Measurements from ENCODE around the gene ISCA1.

ISCA1 gene

DNA sequence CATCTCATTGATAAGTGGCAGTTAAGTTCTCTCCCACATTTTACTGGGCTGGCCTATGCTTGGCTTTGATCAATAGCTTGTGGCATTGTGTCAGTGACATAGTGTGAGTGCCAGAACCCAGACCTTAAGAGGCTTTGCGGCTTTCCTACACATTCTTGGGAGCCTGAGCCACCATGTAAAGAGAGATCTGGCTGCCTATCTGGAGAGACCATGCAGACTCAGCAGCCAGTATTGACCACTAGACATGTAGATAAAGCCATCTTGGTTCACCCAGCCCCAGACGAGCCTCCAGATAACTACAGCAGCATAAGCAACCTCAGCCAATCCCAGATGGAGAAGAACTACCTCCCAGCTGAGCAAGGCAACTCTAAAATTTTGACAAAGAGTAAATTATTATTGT lies 51.5 kb downstream of the ISCA1 start:
- DNase-seq (ENCODE audit: low read depth in 2 of 2), result no peak

DNA sequence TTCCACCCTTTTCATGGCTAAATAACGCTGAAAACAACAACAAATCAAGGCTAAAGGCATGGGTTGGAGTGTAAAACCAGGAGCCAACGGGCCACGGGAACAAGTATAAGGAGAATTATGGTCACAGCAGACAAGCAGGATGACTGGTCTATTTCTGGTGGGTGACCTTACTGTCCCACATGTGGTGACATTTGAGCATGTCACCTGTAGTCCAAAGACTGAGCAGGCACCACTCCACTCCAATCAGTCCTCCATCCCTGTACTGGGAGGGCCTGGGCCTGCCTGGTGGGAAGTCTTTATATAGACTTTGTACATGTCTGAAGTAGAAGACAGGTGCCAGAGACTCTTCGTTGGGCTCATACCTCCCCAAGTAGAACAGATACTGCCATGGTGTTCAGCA lies 59.7 kb downstream of the ISCA1 start:
- no peak for DNase-seq (ENCODE audit: low read depth in 2 of 2)

DNA sequence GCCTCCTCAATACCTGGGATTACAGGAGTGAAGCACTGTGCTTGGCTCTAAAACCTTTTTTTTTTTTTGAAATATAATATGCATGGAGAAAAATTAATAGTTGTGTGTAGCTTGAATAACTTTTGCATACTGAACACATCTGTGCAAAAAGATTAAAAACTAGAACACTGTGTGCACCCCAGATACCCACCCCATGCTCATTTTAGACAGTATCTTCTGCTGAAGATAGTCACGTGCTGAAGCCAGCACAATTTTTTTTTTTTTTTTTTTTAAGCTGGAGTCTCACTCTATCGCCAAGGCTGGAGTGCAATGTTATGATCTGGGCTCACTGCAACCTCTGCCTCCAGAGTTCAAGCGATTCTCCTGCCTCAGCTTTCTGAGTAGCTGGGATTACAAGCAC lies 62.7 kb downstream of the ISCA1 start:
- DNase-seq (ENCODE audit: low read depth in 2 of 2), result no peak

DNA sequence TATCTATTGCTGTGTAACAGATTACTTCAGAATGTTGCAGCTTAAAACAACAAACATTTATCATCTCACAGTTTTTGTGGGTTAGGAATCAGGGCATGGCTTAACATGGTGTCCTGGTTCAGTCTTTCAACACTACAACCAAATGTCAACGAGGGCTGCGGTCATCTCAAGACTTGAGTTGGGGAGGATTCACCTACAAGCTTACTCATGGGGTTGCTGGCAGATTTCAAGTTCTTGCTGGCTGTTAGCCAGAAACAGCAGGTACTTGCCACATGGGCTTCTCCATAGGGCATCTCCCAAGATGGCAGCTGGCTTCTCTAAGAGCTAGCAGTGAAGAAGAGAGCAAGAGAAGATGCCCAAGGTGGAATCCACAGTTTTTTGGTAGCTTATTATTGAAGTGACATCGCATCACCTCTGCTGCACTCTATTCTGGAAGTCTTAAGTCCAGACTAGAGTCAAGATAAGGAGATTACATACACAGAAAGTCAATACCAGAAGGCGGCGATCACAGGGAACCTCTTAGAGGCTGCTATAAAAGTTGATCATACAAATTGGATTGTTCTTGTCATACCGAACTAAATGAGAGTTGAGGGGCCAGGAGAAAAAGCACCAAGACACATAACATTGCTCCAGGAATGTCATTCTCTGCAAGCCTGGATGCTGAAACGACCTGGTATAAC lies 65.1 kb downstream of the ISCA1 start:
- no peak for DNase-seq (ENCODE audit: low read depth in 2 of 2)

Data from stimulated activated CD4-positive, alpha-beta T cell treated with anti-CD3 and anti-CD28 coated beads, Interleukin-1b, Interleukin-23, amount 100 ng/mL, for 4 hours (primary cell).